CD14-positive monocyte (primary cell): ENCODE data around the gene GNAS. TPM values are rescaled to one million over a fixed set of nuclear protein-coding genes. Genes with fewer than 3 reads are reported as not detected.
"Not testable (repeated sequence)": the region's sequence is repeated elsewhere in the genome, so short reads cannot be mapped to it uniquely, and the experiment has no call there.

Experiments
- DNase-seq, 3 donors: peaks; one replicate each; pipeline ENCODE4 v3.0.0-alpha.2; 2011 to 2022
- H2AFZ ChIP-seq: 2 replicates; pipeline ENCODE4 v1.6.0; 2012; ENCODE audit warnings: mild to moderate bottlenecking, low read depth, low read length, inconsistent platforms; ENCODE audit not compliant: insufficient read depth, poor library complexity, severe bottlenecking
- H3K27ac ChIP-seq, 2 donors: 1 replicate in 1 of 2; 2 replicates in 1 of 2; pipeline ENCODE4 v1.5.1; 2012 to 2013; ENCODE audit warnings: low read length in 2 of 2, control low read depth in 1 of 2, inconsistent platforms in 1 of 2, low read depth in 1 of 2, mild to moderate bottlenecking in 1 of 2
- H3K27me3 ChIP-seq, 2 donors: one replicate each; pipeline versions ENCODE4 v1.6.0 to v1.6.1; 2011 to 2013; ENCODE audit warnings: low read length in 2 of 2; ENCODE audit not compliant: control insufficient read depth in 2 of 2, insufficient read depth in 2 of 2
- H3K36me3 ChIP-seq, 2 donors: replicated peaks in 1 of 2; 1 replicate in 1 of 2; 2 replicates in 1 of 2; pipeline versions ENCODE4 v1.5.1 to v1.6.1; 2012 to 2013; ENCODE audit warnings: low read length in 2 of 2, control low read depth in 1 of 2, inconsistent platforms in 1 of 2, mild to moderate bottlenecking in 1 of 2; ENCODE audit not compliant: insufficient read depth in 2 of 2, control insufficient read depth in 1 of 2
- H3K4me1 ChIP-seq, 2 donors: 1 replicate in 1 of 2; 2 replicates in 1 of 2; pipeline versions ENCODE4 v1.5.1 to v1.6.1; 2012 to 2013; ENCODE audit warnings: low read length in 2 of 2, control low read depth in 1 of 2, inconsistent platforms in 1 of 2, mild to moderate bottlenecking in 1 of 2, moderate library complexity in 1 of 2; ENCODE audit not compliant: insufficient read depth in 2 of 2, control insufficient read depth in 1 of 2
- H3K4me2 ChIP-seq: replicated peaks from 2 replicates; pipeline ENCODE3; 2012; ENCODE audit warnings: low read length, moderate library complexity, mild to moderate bottlenecking; ENCODE audit not compliant: poor library complexity, severe bottlenecking; ENCODE audit errors: extremely low read depth
- H3K4me3 ChIP-seq, 3 experiments: fragments of 200-600 bp in 1 of 3; sonication (generic) in 1 of 3; replicated peaks in 1 of 3; 1 replicate in 2 of 3; 2 replicates in 1 of 3; pipeline ENCODE4 v1.5.1; 2011 to 2013; ENCODE audit warnings: low read length in 3 of 3, mild to moderate bottlenecking in 3 of 3, control low read depth in 2 of 3, low read depth in 2 of 3, inconsistent platforms in 1 of 3, moderate library complexity in 1 of 3
- H3K79me2 ChIP-seq: 2 replicates; pipeline ENCODE4 v1.6.0; 2012; ENCODE audit warnings: mild to moderate bottlenecking, control low read depth, inconsistent platforms, low read length, moderate library complexity; ENCODE audit not compliant: insufficient read depth
- H3K9ac ChIP-seq: 2 replicates; pipeline ENCODE4 v1.6.0; 2017; ENCODE audit warnings: low read length, mild to moderate bottlenecking; ENCODE audit not compliant: insufficient read depth, poor library complexity, severe bottlenecking
- H3K9me3 ChIP-seq, 2 donors: replicated peaks in 1 of 2; 1 replicate in 1 of 2; 2 replicates in 1 of 2; pipeline versions ENCODE4 v1.5.1 to v1.6.1; 2012 to 2013; ENCODE audit warnings: low read length in 2 of 2, control low read depth in 1 of 2; ENCODE audit not compliant: control insufficient read depth in 1 of 2, insufficient read depth in 1 of 2
- H4K20me1 ChIP-seq: 2 replicates; pipeline ENCODE4 v1.6.0; 2012; ENCODE audit warnings: mild to moderate bottlenecking, low read length, control low read depth, moderate library complexity; ENCODE audit not compliant: insufficient read depth
- H3K27ac Mint-ChIP-seq, 7 donors: one replicate each; pipeline ENCODE4 v1.8.0; 2020; ENCODE audit warnings: mild to moderate bottlenecking in 7 of 7, mixed read lengths in 7 of 7, moderate library complexity in 6 of 7, inconsistent platforms in 2 of 7
- H3K27me3 Mint-ChIP-seq, 3 donors: one replicate each; pipeline ENCODE4 v1.8.0; 2021 to 2022; ENCODE audit warnings: low read depth in 3 of 3, mild to moderate bottlenecking in 3 of 3, mixed read lengths in 3 of 3, moderate library complexity in 3 of 3, inconsistent platforms in 1 of 3
- H3K36me3 Mint-ChIP-seq, 2 donors: one replicate each; pipeline ENCODE4 v1.8.0; 2020; ENCODE audit warnings: mixed read lengths in 2 of 2, inconsistent platforms in 1 of 2, mild to moderate bottlenecking in 1 of 2
- H3K4me1 Mint-ChIP-seq: one replicate; pipeline ENCODE4 v1.8.0; 2020; ENCODE audit warnings: mild to moderate bottlenecking, mixed read lengths
- H3K4me3 Mint-ChIP-seq, 2 donors: one replicate each; pipeline ENCODE4 v1.8.0; 2020; ENCODE audit warnings: mild to moderate bottlenecking in 2 of 2, mixed read lengths in 2 of 2, moderate library complexity in 1 of 2
- H3K9me3 Mint-ChIP-seq, 7 donors: one replicate each; pipeline ENCODE4 v1.8.0; 2020 to 2022; ENCODE audit warnings: mixed read lengths in 7 of 7, mild to moderate bottlenecking in 6 of 7, moderate library complexity in 6 of 7, inconsistent platforms in 2 of 7
- CTCF ChIP-seq: fragments of 200-600 bp; IDR thresholded peaks from one replicate; pipeline ENCODE4 v1.8.0; 2022; ENCODE audit warnings: antibody characterized with exemption, mild to moderate bottlenecking
- WGBS: methylation state at CpG from one replicate; pipeline ENCODE4 v1.1.5; 2013; ENCODE audit warnings: missing lambda C conversion rate; ENCODE audit not compliant: insufficient coverage; 5-methylcytosine and 5-hydroxymethylcytosine counted together
- intact Hi-C, 2 donors: fragments of 100-400 bp; cut with micrococcal nuclease; formaldehyde crosslinking; loops; one replicate each; pipeline versions ENCODE4 v1.15.0 to v1.15.1; 2023
- polyA plus RNA-seq, 3 donors: library from polyadenylated mRNA; depleted of rRNA in 1 of 3; unstranded in 2 of 3; stranded (reverse) in 1 of 3; fragments of 300-500 nt in 2 of 3; fragments of >200 nt in 1 of 3; fragmentation: Illumina TruSeq in 2 of 3; gene quantifications; 1 replicate in 2 of 3; 2 replicates in 1 of 3; pipeline ENCODE4 v1.2.3, GENCODE V29; 2012 to 2021

GNAS gene
- polyA plus RNA-seq, 3 donors, result 109 to 1,105 (median 124) TPM

- H3K9me3 ChIP-seq, result peaks cover 0 to 4% of the 10 kb centered on the region in 2 donors
- Mint-ChIP-seq H3K4me1 (no peaks in the 10 kb centered on the region), H3K27ac (no peak overlapping the region), H3K27me3 (peaks cover 2 to 16% (median 10%) of the 10 kb centered on the region in 3 donors), H3K36me3 (no peaks in the 10 kb centered on the region), H3K4me3 (no peak overlapping the region), H3K9me3 (peaks cover 2 to 11% (median 6%) of the 10 kb centered on the region in 7 donors)
- no peaks in the 10 kb centered on the region for H3K79me2 ChIP-seq
- H3K9ac ChIP-seq, result no peak overlapping the region
- no peak overlapping the region for H3K4me2 ChIP-seq
- H4K20me1 ChIP-seq, result no peaks in the 10 kb centered on the region
- no peak for DNase-seq
- 94% methylated on average over 5 of the region's 8 CpGs for WGBS
- intact Hi-C loops, result no loop called here
- H3K4me1 ChIP-seq, result no peaks in the 10 kb centered on the region
- no peak overlapping the region for H3K27ac ChIP-seq
- H2AFZ ChIP-seq, result no peak overlapping the region
- H3K36me3 ChIP-seq, result no peaks in the 10 kb centered on the region
- no peaks in the 10 kb centered on the region for H3K27me3 ChIP-seq
- H3K4me3 ChIP-seq, result no peak overlapping the region
- TF ChIP-seq CTCF, result no peak
Observed at GRCh38 chr20:58818586-58819285, 33.8 kb upstream of the GNAS start.

GRCh38 chr20:58819921-58820320 lies 32.6 kb upstream of the GNAS start:
- TF ChIP-seq CTCF, result no peak

DNA sequence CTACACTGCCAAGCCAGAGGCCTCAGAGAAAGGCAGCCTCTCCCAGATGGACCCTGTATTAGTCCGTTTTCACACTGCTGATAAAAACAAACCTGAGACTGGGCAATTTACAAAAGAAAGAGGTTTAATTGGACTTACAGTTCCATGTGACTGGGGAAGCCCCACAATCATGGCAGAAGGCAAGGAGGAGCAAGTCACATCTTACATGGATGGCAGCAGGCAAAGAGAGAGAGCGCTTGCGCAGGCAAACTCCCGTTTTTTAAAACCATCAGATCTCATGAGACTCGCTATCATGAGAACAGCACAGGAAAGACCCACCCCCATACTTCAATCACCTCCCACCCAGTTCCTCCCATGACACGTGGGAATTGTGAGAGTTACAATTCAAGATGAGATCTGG lies 32.0 kb upstream of the GNAS start:
- H3K4me1 Mint-ChIP-seq, H3K4me3 ChIP-seq, H3K4me2 ChIP-seq, H4K20me1 ChIP-seq, H3K36me3 ChIP-seq, DNase-seq, H3K4me3 Mint-ChIP-seq, H3K27ac Mint-ChIP-seq, H3K9ac ChIP-seq, H3K4me1 ChIP-seq, H3K9me3 ChIP-seq, H3K27ac ChIP-seq, H2AFZ ChIP-seq, H3K27me3 ChIP-seq, intact Hi-C loops, H3K79me2 ChIP-seq, H3K36me3 Mint-ChIP-seq: not testable (repeated sequence)
- 90% methylated on average over 2 of the region's 6 CpGs for WGBS
- peaks cover 2 to 11% (median 6%) of the 10 kb centered on the region in 7 donors for H3K9me3 Mint-ChIP-seq
- peaks cover 2 to 16% (median 7%) of the 10 kb centered on the region in 3 donors for H3K27me3 Mint-ChIP-seq

More at GRCh38 chr20:58819921-58820320, 32.6 kb upstream of the GNAS start:
- Histone ChIP-seq H3K4me2 (no peak overlapping the region), H3K79me2 (no peaks in the 10 kb centered on the region), H3K4me1 (no peaks in the 10 kb centered on the region), H3K36me3 (no peaks in the 10 kb centered on the region), H3K27me3 (no peaks in the 10 kb centered on the region), H3K4me3 (no peak overlapping the region), H2AFZ (no peak overlapping the region), H4K20me1 (no peaks in the 10 kb centered on the region), H3K9me3 (peaks cover 0 to 4% of the 10 kb centered on the region in 2 donors), H3K27ac (no peak overlapping the region), H3K9ac (no peak overlapping the region)
- peaks cover 2 to 11% (median 6%) of the 10 kb centered on the region in 7 donors for H3K9me3 Mint-ChIP-seq
- H3K4me1 Mint-ChIP-seq, result no peaks in the 10 kb centered on the region
- H3K4me3 Mint-ChIP-seq, result no peak overlapping the region
- no peak overlapping the region for H3K27ac Mint-ChIP-seq
- DNase-seq, result no peak
- H3K36me3 Mint-ChIP-seq, result no peaks in the 10 kb centered on the region
- intact Hi-C loops, result no loop called here
- WGBS, result 96% methylated on average over 13 of the region's 13 CpGs
- H3K27me3 Mint-ChIP-seq, result peaks cover 2 to 17% (median 10%) of the 10 kb centered on the region in 3 donors
